ENCODE results near the gene LUZP4.

- TF ChIP-seq POLR2A (IDR thresholded peaks at IDR 0.05) (no peak), CTCF (IDR thresholded peaks at IDR 0.05) (no peak), POLR2AphosphoS5 (IDR thresholded peaks at IDR 0.05) (no peak)
These were observed at the start of gene LUZP4 for GRCh38 chrX:115289465-115289864.

All from prostate gland (tissue), 2 donors.